GM12878 (cell line): ENCODE results near the gene CDH2.

Source experiments
- BHLHE40 ChIP-seq, 2 experiments: fragments of 450-650 bp in 1 of 2; IDR thresholded peaks; 2 replicates each; pipeline ENCODE4 v1.6.1; 2011 to 2017; ENCODE audit warnings: low read depth in 2 of 2, borderline replicate concordance in 1 of 2, improper control_type of control experiment in 1 of 2, low read length in 1 of 2, mild to moderate bottlenecking in 1 of 2
- CTCF ChIP-seq, 3 experiments: IDR thresholded peaks in 2 of 3; conservative IDR thresholded peaks in 1 of 3; 2 replicates each; pipeline ENCODE4 v1.5.1; 2011; ENCODE audit warnings: low read depth in 3 of 3, low read length in 3 of 3, mild to moderate bottlenecking in 3 of 3, control low read depth in 2 of 3, moderate library complexity in 2 of 3, inconsistent platforms in 1 of 3, mixed read lengths in 1 of 3; ENCODE audit not compliant: control insufficient read depth in 2 of 3, insufficient read depth in 1 of 3; ENCODE audit errors: extremely low read depth in 1 of 3
- E2F8 ChIP-seq: fragments of 450-650 bp; IDR thresholded peaks from 2 replicates; pipeline ENCODE4 v1.6.1; 2018; ENCODE audit warnings: mild to moderate bottlenecking, low read depth, moderate library complexity; ENCODE audit not compliant: partially characterized antibody
- ELK1 ChIP-seq: IDR thresholded peaks from 2 replicates; pipeline ENCODE4 v1.6.1; 2012; ENCODE audit warnings: low read depth, low read length, improper control_type of control experiment
- GABPA ChIP-seq: IDR thresholded peaks from 2 replicates; pipeline ENCODE4 v1.6.1; 2014; ENCODE audit warnings: antibody characterized with exemption, low read depth, mild to moderate bottlenecking, inconsistent platforms
- HDAC6 ChIP-seq: fragments of 200-600 bp; sonication (generic); IDR thresholded peaks from one replicate; pipeline ENCODE4 v1.8.0; 2017; ENCODE audit warnings: antibody characterized with exemption; ENCODE audit not compliant: unreplicated experiment
- JUNB ChIP-seq: IDR thresholded peaks from 2 replicates; pipeline ENCODE4 v1.6.1; 2016; ENCODE audit warnings: antibody characterized with exemption, mild to moderate bottlenecking
- POLR2AphosphoS5 ChIP-seq: IDR thresholded peaks from 2 replicates; pipeline ENCODE4 v1.6.1; 2011; ENCODE audit warnings: mild to moderate bottlenecking, low read length, inconsistent platforms
- RELA ChIP-seq: fragments of 450-650 bp; IDR thresholded peaks from 2 replicates; pipeline ENCODE4 v1.8.0; 2014; ENCODE audit warnings: borderline replicate concordance; ENCODE audit not compliant: partially characterized antibody
- REST ChIP-seq: IDR thresholded peaks from 2 replicates; pipeline ENCODE4 v1.6.1; 2012; ENCODE audit warnings: mild to moderate bottlenecking, low read depth, low read length
- SUZ12 ChIP-seq: fragments of 200-600 bp; sonication (generic); IDR thresholded peaks from one replicate; pipeline ENCODE4 v1.6.1; 2018; ENCODE audit warnings: antibody characterized with exemption, mild to moderate bottlenecking; ENCODE audit not compliant: unreplicated experiment
- TAF1 ChIP-seq: IDR thresholded peaks from 2 replicates; pipeline ENCODE4 v1.6.1; 2011; ENCODE audit warnings: mild to moderate bottlenecking, low read depth, low read length, borderline replicate concordance
- ZSCAN29 ChIP-seq: fragments of 450-650 bp; IDR thresholded peaks from 2 replicates; pipeline ENCODE4 v1.6.1; 2017; ENCODE audit warnings: mild to moderate bottlenecking, moderate library complexity

GRCh38 chr18:28034567-28034966 lies 142.4 kb downstream of the CDH2 start:
- TF ChIP-seq TAF1 (no peak), E2F8 (no peak), CTCF (IDR thresholded peaks at IDR 0.05 in 2 of 3, conservative IDR thresholded peaks at IDR 0.05 in 1 of 3; ENCODE audit: control insufficient read depth in 2 of 3, extremely low read depth in 1 of 3, insufficient read depth in 1 of 3, low read depth in 3 of 3, low read length in 3 of 3) (no peak), REST (no peak), ELK1 (no peak), GABPA (no peak), BHLHE40 (IDR thresholded peaks at IDR 0.05; ENCODE audit: borderline replicate concordance in 1 of 2, low read depth in 2 of 2, low read length in 1 of 2) (no peak), HDAC6 (no peak), RELA (no peak), JUNB (no peak), ZSCAN29 (no peak), SUZ12 (no peak), POLR2AphosphoS5 (no peak)
